Measurements from ENCODE around the gene TRIP10. TPM values are rescaled to one million over a fixed set of nuclear protein-coding genes. Genes with fewer than 3 reads are reported as not detected.
A peak's percentile ranks its signal among the peaks of the same experiment; 100 is the strongest.

TRIP10 gene
- total and polyA plus RNA-seq, 2 of the 13 experiments (the other 11 are each of a cell fraction or from before 2014, with no cell fraction given) = 32.5 to 33.2 TPM

DNA sequence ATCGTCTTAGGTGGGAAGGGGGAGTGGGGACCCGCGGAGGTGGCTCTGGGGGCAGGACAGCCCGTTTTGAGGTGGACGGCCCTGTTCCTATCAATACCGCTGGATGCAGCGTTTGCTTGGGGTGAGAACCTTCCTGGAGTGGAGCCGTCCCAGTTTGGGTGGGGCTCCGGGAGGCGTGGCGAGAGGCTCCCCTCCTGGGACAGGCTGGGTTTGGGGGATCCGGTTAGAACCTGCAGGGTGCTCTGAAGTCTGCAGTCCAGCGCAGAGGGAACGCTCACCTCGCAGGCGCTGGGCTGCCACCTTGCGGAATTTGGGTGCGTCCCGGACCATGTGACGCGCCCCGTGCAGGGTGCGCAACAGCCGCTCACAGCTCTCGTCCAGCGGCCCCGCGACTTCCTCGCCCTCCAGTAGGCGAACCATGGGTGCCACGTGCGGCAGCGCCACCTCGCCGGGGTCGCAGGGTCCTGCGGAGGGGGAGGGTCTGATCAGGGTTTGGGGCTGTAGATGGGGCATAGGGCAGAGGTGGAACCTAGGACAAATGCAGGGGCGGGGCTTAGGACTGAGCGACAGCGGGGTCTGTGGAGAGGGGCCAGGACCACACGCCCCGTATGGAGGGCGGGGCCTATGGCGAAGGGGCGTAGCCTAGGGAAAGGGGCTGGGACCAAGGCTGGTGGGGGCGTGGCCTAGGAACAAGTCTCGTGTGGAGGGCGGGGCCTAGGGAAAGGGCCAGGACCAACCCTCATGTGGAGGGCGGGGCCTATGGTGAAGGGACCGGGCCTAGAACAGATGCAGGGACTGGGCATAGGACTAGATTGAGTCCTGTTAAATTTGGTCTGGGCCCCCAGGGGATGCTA lies 13.9 kb downstream of the TRIP10 start (continued):
- TF ChIP-seq, protein P1, sequence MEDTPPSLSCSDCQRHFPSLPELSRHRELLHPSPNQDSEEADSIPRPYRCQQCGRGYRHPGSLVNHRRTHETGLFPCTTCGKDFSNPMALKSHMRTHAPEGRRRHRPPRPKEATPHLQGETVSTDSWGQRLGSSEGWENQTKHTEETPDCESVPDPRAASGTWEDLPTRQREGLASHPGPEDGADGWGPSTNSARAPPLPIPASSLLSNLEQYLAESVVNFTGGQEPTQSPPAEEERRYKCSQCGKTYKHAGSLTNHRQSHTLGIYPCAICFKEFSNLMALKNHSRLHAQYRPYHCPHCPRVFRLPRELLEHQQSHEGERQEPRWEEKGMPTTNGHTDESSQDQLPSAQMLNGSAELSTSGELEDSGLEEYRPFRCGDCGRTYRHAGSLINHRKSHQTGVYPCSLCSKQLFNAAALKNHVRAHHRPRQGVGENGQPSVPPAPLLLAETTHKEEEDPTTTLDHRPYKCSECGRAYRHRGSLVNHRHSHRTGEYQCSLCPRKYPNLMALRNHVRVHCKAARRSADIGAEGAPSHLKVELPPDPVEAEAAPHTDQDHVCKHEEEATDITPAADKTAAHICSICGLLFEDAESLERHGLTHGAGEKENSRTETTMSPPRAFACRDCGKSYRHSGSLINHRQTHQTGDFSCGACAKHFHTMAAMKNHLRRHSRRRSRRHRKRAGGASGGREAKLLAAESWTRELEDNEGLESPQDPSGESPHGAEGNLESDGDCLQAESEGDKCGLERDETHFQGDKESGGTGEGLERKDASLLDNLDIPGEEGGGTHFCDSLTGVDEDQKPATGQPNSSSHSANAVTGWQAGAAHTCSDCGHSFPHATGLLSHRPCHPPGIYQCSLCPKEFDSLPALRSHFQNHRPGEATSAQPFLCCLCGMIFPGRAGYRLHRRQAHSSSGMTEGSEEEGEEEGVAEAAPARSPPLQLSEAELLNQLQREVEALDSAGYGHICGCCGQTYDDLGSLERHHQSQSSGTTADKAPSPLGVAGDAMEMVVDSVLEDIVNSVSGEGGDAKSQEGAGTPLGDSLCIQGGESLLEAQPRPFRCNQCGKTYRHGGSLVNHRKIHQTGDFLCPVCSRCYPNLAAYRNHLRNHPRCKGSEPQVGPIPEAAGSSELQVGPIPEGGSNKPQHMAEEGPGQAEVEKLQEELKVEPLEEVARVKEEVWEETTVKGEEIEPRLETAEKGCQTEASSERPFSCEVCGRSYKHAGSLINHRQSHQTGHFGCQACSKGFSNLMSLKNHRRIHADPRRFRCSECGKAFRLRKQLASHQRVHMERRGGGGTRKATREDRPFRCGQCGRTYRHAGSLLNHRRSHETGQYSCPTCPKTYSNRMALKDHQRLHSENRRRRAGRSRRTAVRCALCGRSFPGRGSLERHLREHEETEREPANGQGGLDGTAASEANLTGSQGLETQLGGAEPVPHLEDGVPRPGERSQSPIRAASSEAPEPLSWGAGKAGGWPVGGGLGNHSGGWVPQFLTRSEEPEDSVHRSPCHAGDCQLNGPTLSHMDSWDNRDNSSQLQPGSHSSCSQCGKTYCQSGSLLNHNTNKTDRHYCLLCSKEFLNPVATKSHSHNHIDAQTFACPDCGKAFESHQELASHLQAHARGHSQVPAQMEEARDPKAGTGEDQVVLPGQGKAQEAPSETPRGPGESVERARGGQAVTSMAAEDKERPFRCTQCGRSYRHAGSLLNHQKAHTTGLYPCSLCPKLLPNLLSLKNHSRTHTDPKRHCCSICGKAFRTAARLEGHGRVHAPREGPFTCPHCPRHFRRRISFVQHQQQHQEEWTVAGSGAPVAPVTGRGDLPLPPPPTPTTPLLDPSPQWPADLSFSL (CRISPR knock-in tag; IDR thresholded peaks at IDR 0.05) = no peak
- TF ChIP-seq, protein P2, sequence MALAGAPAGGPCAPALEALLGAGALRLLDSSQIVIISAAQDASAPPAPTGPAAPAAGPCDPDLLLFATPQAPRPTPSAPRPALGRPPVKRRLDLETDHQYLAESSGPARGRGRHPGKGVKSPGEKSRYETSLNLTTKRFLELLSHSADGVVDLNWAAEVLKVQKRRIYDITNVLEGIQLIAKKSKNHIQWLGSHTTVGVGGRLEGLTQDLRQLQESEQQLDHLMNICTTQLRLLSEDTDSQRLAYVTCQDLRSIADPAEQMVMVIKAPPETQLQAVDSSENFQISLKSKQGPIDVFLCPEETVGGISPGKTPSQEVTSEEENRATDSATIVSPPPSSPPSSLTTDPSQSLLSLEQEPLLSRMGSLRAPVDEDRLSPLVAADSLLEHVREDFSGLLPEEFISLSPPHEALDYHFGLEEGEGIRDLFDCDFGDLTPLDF (CRISPR knock-in tag; IDR thresholded peaks at IDR 0.05) = no peak
- TF ChIP-seq ZNF792 (CRISPR knock-in tag; IDR thresholded peaks at IDR 0.05) (peak; percentile 84; the same call in 1 of the 2 replicates), NCOA5 (CRISPR knock-in tag; IDR thresholded peaks at IDR 0.05) (no peak), ZNF605 (CRISPR knock-in tag; IDR thresholded peaks at IDR 0.05) (peak; percentile 96), RXRB (CRISPR knock-in tag; IDR thresholded peaks at IDR 0.05; ENCODE audit: borderline replicate concordance) (peak; percentile 85), THYN1 (CRISPR knock-in tag; IDR thresholded peaks at IDR 0.05; ENCODE audit: borderline replicate concordance, low read depth) (no peak), ZBTB8A (CRISPR knock-in tag; IDR thresholded peaks at IDR 0.05; ENCODE audit: borderline replicate concordance, low read depth) (0 out of 2 replicates have a peak, but pooled peaks have one; percentile 35)
- TF ChIP-seq, protein P3, sequence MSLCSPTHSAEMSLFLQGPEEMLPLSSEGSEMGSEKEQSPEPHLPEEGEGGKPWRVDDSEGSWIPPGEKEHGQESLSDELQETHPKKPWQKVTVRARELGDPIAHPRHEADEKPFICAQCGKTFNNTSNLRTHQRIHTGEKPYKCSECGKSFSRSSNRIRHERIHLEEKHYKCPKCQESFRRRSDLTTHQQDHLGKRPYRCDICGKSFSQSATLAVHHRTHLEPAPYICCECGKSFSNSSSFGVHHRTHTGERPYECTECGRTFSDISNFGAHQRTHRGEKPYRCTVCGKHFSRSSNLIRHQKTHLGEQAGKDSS (CRISPR knock-in tag; IDR thresholded peaks at IDR 0.05; ENCODE audit: borderline replicate concordance, low read depth) = peak; percentile 92
- TF ChIP-seq, protein P4, sequence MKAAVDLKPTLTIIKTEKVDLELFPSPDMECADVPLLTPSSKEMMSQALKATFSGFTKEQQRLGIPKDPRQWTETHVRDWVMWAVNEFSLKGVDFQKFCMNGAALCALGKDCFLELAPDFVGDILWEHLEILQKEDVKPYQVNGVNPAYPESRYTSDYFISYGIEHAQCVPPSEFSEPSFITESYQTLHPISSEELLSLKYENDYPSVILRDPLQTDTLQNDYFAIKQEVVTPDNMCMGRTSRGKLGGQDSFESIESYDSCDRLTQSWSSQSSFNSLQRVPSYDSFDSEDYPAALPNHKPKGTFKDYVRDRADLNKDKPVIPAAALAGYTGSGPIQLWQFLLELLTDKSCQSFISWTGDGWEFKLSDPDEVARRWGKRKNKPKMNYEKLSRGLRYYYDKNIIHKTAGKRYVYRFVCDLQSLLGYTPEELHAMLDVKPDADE (CRISPR knock-in tag; IDR thresholded peaks at IDR 0.05) = peak; percentile 58; the same call in 1 of the 2 replicates
- TF ChIP-seq, protein P5, sequence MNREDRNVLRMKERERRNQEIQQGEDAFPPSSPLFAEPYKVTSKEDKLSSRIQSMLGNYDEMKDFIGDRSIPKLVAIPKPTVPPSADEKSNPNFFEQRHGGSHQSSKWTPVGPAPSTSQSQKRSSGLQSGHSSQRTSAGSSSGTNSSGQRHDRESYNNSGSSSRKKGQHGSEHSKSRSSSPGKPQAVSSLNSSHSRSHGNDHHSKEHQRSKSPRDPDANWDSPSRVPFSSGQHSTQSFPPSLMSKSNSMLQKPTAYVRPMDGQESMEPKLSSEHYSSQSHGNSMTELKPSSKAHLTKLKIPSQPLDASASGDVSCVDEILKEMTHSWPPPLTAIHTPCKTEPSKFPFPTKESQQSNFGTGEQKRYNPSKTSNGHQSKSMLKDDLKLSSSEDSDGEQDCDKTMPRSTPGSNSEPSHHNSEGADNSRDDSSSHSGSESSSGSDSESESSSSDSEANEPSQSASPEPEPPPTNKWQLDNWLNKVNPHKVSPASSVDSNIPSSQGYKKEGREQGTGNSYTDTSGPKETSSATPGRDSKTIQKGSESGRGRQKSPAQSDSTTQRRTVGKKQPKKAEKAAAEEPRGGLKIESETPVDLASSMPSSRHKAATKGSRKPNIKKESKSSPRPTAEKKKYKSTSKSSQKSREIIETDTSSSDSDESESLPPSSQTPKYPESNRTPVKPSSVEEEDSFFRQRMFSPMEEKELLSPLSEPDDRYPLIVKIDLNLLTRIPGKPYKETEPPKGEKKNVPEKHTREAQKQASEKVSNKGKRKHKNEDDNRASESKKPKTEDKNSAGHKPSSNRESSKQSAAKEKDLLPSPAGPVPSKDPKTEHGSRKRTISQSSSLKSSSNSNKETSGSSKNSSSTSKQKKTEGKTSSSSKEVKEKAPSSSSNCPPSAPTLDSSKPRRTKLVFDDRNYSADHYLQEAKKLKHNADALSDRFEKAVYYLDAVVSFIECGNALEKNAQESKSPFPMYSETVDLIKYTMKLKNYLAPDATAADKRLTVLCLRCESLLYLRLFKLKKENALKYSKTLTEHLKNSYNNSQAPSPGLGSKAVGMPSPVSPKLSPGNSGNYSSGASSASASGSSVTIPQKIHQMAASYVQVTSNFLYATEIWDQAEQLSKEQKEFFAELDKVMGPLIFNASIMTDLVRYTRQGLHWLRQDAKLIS (CRISPR knock-in tag; IDR thresholded peaks at IDR 0.05) = no peak
- TF ChIP-seq, protein P6, sequence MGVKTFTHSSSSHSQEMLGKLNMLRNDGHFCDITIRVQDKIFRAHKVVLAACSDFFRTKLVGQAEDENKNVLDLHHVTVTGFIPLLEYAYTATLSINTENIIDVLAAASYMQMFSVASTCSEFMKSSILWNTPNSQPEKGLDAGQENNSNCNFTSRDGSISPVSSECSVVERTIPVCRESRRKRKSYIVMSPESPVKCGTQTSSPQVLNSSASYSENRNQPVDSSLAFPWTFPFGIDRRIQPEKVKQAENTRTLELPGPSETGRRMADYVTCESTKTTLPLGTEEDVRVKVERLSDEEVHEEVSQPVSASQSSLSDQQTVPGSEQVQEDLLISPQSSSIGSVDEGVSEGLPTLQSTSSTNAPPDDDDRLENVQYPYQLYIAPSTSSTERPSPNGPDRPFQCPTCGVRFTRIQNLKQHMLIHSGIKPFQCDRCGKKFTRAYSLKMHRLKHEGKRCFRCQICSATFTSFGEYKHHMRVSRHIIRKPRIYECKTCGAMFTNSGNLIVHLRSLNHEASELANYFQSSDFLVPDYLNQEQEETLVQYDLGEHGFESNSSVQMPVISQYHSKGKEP (CRISPR knock-in tag; IDR thresholded peaks at IDR 0.05) = peak; percentile 44; the same call in 1 of the 2 replicates

Measured in HepG2 (cell line).